GM15510 (cell line): ENCODE measurements around the gene LHX5.

ENCODE experiments used
- POLR2A ChIP-seq: IDR thresholded peaks from 3 replicates; pipeline ENCODE4 v1.6.1; 2011; ENCODE audit warnings: borderline replicate concordance; ENCODE audit not compliant: insufficient read length; ENCODE audit errors: extremely low read depth

Gene LHX5

DNA sequence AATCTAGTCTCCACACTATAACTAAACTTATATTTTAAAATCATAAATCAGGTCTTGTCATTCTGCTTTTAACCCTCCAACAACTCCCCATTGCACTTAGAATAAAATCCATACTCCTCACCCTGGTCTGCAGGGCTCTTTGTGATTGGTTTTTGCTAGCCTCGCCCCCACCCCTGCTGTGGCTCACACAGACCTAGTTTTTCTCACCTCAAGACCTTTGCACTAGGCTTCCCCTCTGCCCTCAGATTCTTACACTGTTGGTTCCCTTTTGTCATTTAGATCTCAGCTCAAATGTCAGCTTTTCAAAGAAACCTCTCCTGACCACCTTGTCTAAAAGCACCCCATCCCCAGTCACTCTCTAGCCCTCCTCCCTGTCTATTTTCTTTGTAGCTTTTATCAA, 10.7 kb upstream of the LHX5 start:
- no peak for TF ChIP-seq POLR2A

DNA sequence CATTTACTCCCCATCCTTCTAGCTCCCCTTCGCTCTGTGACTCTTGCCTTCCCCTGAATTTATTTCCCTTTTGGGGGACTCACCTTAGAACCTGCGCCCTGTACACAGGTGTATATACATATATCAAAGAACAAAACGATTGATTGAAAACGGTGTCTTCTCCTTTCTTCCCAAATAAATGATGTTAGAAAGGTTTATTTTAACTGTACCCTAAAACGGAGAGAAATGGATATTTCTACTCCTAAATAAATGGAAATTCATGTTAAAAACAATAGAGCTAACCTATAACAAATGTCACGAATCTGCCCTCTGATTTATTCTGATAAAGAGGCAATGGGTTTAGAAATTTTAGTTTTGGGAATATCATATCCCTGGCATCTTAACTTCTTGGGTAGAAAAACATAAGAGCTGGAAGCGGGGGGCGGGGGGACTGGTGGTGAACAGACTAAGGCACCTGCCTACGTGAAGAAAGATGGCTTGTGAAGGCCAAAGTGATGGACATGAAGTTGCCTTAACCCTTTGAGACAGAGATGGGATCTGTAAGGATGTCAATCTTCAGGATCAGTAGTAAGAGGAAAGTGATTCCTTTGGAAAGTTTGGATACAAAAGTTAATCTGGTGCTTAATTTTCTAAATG, 8.8 kb upstream of the LHX5 start:
- TF ChIP-seq POLR2A = no peak

DNA sequence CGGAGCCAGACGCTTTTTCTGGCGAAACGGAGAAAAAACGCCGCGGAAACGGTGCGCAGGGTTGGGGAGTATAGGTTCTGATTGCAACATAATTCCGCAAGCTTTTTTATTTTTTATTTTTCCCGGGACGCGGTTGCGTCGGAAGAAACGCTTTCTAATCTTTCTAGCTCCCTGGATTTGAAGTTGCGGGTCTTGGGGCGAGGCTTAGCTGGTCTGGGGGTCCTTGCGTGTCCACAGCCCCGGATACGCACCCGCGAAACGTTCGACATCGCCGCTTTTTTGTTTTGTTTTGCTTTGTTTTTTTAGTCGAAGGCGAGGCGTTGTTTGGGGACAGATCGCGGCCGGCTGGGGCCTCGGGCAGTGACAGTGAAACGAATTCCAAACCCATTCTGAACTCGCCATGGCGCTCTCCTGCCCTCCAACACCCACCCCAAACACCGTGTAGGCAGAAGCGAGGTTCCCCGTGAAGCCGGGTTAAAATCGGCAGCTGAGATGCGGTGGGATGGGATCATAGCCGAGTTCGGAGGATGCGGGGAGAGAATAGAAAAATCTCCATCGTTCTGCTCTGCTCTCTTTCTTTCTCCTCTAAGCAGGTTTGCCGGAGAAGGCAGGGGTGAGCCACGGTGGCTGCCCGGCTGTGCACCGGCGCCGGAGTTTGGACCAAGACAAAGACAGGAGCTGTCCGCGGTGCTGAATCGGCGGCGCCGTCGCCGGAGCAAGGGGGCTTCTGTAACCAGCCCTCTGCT, 8.1 kb upstream of the LHX5 start:
- no peak for TF ChIP-seq POLR2A

DNA sequence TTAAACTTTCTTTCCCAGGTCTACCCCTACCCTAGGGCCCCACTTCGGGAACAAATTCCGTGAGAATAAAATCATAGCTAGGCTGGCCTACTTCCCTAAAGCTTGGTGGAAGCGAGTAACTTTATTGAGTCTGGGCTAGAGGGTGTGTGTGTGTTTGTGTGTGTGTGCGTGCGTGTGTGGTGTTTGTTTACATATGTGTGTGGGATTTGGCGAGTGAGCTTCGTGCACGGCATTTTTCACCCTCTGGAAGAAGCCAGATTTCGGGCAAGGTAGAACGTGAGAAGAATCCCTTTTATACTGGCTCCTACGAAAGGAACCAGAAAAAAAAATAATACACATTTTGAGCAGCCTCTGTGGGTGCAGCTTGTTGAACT, 7.5 kb upstream of the LHX5 start:
- TF ChIP-seq POLR2A = no peak

GRCh38 chr12:113478351-113479011, 6.8 kb upstream of the LHX5 start:
- no peak for TF ChIP-seq POLR2A

- no peak for TF ChIP-seq POLR2A
Observed at GRCh38 chr12:113477842-113478215, 6.2 kb upstream of the LHX5 start.

GRCh38 chr12:113477171-113477841, 5.6 kb upstream of the LHX5 start:
- TF ChIP-seq POLR2A = no peak

DNA sequence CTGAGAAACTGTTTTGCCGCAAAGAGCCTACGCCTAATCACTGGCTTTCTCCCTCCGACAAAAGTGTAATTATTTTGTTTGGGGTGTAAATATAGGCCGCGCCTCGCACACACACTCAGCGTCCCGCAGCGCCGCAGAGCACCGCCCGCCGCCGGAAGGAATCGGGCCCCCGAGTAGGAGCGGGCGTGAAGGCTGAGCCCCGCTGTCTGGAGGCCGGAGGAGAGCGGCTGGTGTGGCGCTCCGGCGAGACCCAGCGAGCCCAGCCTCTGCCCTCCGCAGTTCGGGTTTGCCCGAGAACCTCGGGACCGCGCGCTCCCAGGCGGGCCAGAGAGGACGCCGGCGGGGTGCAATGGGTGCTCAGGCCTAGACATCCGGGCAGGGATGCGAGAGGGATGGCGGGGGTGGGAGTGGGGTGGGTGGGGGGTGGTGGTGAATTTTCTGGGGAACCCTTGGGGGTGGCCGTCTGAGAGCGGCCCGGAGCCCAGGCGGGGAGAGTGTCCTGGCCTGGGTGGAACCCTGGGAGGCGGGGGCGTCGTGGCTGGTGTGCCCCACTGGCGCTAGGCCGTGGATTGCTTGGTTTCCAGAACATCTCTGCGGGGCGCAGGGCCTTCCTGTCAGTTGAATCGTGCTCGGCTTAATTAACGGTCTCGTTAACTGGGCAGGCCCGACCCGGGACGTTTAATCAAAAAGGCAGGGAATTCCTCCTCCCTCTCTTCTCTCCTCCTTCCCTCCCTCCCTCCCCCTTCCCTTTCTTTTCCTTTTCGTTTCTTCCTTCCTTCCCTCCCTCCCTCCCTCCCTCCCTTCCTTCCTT, 4.7 kb upstream of the LHX5 start:
- TF ChIP-seq POLR2A = no peak

- no peak for TF ChIP-seq POLR2A
Observed at GRCh38 chr12:113475451-113476175, 3.9 kb upstream of the LHX5 start.

- TF ChIP-seq POLR2A = no peak
Observed at GRCh38 chr12:113474635-113475436, 3.2 kb upstream of the LHX5 start.

- no peak for TF ChIP-seq POLR2A
Observed at GRCh38 chr12:113473942-113474341, 2.3 kb upstream of the LHX5 start.

DNA sequence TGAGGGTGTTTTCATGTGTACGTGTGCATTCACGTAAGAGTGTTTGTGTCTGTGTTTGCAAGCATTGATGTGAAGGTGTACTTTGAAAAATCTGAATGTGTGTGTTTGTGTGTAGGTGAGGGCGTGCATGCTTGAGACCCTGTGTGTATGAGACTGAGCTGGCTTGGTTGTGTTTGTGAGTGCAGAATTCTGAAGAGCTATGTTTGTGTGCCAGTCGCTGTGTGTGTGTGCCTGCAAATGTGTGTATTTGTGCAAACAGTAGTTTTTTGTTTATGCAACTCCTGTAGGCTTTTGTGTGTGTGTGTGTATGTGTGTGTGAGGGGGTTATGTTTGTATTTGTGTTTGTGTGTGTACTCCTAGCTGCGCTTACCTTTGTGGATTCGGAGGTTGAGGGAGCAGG, 1.7 kb upstream of the LHX5 start:
- no peak for TF ChIP-seq POLR2A

GRCh38 chr12:113472191-113473121, 785 bp upstream of the LHX5 start:
- TF ChIP-seq POLR2A = no peak
